Activated T-cell treated with anti-CD3 and anti-CD28 coated beads, Interleukin-2, amount 50 U/mL, for 1 hour (primary cell): Measurements from ENCODE around the gene ARMC2.
"Not testable (repeated sequence)": the region's sequence is repeated elsewhere in the genome, so short reads cannot be mapped to it uniquely, and the experiment has no call there.

ENCODE experiments used
- DNase-seq: peaks from one replicate; pipeline ENCODE4 v3.0.0-alpha.2; 2020

The ARMC2 gene

DNA sequence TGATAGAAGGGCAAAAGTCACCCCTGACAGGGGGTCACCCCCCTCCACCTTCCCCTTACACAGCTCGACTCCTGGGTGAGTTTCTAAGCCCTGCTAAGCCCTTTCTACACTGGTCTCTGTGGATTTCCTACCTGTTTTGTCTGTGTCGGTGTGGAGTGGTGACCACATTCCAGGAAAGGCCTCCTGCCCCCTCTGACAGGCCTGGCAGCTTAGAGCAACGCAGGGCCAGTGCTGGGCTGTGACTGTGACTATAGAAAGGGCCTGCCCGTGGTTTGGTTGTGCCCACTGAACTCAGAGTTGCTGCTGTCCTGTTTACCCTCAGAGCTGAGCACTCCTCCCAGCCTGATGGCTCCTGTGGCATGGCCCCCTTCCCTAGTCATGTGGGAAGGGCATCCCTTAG is 109.0 kb downstream of the ARMC2 start:
- DNase-seq: no peak

DNA sequence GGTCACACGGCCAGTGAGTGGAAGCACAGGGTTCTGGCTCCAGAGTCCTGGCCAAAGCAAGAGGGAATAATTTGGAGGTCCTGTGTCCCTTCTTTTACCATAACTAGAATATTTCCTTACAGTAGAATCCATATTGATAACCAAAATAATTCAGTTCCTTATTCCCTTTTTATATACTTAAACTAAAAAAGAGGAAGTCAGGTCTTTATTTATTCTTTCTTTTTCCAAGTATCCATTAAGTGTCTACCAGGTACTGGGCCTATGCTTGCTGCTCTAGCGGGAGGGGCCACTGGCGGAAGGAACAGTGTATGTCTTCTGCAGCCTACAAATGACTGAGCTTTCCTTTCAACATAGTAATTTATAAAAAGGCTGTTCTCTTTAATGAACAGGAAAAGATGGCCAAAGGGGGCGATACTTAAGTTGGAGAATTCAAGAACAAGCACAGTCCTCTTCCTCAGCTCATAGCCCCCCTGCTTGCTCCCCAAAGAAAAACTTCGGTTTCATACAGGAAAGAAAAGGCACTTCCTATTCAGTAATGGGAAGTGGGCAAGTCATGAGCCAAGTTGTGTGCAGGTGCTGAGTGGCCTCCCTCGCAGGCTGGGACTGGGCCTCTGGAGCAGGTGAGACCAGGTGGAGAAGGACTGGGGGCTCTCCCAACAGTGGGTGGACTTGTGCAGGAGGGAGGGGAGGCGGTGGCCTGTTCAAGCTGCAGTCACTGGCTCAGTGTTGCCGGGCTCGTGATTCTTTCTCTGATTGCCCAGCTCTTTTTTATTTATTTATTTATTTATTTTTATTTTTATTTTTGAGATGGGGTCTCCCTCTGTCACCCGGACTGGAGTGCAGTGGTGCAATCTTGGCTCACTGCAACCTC is 110.9 kb downstream of the ARMC2 start:
- DNase-seq: no peak

DNA sequence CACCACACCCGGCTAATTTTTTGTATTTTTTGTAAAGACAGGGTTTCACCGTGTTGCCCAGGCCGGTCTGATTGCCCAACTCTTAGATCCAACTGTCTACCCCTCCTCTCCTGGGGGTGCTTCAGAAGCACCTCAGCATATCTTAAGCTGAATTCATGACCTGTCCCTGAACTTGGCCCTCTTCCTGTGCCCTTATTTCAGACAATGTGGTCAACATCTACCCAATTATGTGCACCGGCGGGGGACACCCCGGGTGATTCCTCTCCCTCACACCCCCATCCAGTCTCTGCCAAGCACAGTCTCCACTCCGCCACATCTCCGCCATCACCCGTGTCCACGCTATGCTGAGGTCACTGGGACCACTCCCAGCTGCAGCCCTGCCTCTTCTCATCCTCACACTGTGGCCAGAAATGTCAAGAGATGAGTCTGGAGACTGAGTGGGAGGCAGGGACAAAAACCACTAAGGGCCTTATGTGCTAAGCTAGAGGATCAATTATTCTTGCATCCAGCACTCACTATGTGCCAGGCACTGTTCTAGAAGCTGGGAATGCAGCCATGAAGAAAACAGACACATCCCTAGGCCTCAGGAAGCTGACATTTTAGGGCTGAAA is 111.9 kb downstream of the ARMC2 start:
- no peak for DNase-seq

DNA sequence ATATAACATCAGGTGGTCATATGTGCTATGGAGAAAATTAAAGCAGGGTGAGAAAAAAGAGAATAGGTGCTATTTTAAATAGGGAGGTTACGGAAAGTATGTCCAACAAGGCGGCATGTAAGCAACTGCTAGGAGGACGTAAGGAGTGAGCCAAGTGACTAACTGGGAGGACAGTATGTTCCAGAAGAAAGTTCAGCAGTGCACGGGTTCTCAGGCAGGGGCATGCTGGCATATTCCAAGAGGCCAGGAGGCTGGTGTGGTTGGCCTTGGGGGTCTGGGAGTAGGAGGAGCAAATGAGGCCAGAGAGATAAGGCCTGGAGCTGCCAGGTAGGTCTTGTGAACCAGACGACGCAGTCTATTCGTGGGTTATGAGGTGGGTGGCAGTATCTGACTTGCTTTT is 112.4 kb downstream of the ARMC2 start:
- no peak for DNase-seq

DNA sequence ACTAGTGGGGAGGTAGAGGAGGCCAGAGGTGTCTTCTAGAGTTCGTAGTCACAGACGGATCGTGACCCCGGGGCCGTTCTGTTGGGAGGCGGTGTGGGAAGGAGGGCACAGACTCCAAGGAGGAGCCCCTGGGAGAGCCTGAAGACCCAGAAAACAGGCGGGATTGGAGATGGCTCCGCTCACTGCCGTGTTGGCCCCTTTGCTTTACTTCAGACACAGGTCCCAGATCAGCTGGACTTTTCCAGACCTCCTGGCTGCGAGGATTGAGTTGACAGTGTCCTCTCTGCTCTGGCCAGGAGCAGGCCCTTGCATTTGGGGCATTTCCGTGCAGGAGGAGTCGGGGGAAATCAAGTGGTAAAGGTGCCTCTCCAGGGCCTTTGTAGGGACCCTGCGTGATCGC is 112.9 kb downstream of the ARMC2 start:
- no peak for DNase-seq

DNA sequence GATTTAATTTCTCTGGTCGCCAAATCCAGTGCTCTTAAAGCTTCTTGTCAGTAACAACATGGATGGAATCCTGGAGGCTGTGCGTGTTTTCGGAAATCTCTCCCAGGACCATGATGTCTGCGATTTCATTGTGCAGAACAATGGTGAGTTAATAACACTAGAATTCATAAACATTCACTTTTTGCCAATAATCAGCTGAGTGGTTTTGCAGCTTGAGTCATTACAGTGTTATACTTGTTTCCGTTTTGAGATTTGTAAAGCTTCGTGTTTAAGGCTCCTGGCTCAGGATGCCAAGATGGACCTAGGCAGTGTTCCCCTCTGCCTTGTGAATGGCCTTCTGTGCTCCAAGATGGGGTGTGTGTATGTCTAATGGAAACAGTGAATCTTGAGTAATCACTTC is 113.8 kb downstream of the ARMC2 start:
- no peak for DNase-seq

DNA sequence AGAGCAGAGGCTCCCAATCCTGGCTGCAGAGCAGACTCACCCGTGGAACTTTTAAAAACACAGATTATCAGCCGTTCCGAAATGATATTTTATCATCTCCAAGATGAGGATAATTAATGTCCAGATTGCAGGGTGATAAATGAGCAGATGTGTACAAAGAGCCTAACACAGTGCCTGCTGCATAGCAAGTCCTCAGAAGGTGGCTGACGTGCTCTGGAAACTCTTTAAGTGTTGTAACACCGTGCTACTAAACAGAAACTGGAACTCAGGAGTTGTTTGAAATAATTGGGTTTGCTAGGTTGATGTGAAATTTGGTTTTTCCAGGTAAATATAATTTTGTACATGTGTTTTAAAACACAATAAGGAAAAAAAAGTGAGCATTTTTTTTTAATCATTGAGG is 118.0 kb downstream of the ARMC2 start:
- no peak for DNase-seq

DNA sequence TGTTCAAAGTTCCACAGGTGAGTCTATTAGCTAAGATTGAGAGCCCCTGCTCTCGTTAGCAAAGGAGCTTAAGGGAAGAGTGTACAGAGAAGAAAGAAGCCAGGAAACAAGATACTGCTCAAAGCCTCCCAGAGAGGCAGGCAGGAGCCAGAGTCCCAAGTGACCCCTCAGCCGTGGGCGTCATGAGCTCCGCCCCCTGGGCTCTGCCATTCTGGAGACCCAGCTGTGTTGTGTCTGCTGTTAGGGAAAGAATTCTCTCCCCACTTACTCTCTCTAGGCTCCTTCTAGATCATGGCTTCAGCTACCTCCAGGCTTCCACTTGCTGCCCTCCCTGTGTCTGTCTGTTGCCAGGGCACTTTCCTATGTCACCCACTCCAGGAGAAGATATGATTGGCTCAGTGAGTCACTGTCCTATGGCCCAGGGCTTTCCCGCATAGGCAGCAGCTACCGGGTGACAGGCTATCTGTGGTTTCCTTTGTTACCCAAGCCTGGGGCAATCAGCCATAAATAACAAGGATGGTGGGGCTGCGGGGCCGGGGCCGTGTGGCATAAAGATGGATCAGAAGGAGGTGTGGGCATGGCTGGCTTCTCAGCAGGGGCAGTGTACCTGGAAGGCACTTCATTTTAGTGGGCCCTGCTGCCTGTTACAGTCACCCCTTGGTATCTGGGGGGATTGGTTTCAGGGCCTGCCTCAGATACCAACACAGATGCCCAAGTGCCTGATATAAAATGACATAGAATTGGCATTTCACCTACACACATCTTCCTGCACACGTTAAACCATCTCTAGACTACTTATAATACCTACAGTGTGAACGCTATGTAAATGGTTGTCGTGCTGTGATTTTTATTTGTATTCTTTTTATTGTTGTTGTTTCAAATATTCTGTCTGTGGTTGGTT is 118.9 kb downstream of the ARMC2 start:
- DNase-seq: no peak

DNA sequence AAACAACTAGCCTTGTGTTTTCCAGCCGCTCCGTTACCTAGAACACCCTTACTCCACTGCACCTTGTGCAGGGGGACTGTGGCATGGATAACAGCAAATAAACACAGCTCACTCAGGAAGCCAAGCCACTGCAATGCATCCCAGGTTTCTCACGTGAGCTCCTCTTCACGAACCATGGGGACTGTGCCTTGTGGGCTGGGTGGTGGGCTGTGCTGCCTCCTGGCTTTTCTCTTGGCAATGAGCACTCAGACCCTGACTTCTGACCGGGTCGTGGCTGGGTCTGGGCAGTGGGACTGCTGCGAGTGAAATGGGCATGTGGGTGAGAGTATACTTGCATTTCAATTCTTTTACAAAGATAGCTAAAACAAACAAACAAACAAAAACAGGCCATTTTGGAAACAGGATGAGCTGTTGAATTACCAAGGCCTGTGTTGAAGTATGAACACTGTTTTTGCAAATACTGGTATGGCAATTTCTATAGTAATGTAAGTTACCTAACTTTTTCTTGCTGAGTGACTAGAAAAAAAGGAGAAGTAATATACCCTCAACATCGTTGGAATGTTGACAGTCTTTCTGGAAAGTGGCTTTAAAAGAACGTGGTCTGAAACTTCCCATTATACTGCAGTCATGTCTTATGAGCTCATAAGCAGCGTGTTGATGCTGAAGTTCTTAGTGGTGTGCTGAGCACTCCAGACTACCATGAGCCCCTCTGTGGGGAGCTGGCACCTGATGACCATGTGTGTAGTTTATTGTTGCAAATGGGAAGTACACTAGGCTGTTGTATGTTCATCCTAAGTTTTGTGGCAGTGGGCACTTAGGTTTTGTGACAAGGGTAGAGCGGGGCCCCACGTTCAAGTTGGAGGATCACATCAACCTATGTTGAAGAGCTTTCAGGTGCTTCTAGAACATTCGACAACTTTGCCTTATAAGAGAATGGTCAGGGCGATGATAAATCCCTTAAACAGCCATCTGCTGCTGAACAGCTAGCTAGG is 120.4 kb downstream of the ARMC2 start:
- no peak for DNase-seq

DNA sequence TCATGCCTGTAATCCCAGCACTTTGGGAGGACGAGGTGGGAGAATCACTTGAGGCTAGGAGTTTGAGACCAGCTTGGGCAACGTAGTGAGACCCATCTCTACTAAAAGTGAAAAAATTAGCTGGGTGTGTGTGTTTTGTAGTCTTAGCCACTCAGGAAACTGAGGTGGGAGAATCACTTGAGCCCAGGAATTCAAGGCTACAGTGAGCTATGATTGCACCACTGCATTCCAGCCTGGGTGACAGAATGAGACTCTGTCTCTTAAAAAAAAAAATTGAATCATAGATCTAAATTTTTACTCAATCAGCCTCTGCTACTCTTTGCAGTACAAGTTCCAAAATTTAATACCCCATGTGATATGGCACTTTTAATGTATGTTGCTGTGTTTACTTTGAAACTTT is 121.6 kb downstream of the ARMC2 start:
- DNase-seq: no peak

DNA sequence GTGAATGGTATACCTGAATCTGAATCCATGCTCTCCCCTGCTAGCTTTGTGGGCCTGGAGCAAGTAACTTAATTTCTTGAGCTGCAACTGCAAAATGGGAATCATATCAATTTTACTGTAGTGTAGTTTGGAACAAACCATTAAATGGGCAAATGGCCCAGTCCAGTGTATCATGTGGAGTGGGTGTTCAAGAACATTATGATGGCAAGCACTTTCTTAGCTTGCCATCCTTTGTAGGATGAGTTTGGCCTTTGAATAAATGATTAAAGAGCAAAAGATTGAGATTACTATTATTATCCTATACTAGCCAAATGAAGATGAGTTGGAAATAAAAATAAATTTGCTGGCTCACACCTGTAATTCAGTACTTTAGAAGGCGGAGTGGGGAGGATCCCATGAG is 126.0 kb downstream of the ARMC2 start:
- no peak for DNase-seq

DNA sequence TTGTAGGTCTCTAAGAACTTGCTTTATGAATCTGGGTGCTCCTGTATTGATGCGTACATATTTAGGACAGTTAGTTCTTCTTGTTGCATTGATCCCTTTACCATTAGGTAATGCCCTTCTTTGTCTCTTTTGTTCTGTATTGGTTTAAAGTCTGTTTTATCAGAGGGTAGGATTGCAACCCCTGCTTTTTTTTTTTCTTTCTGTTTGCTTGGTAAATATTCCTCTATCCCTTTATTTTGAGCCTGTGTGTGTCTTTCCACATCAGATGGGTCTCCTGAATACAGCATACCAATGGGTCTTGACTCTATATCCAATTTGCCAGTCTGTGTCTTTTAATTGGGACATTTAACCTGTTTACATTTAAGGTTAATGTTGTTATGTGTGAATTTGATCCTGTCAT is 130.4 kb downstream of the ARMC2 start:
- DNase-seq: not testable (repeated sequence)

DNA sequence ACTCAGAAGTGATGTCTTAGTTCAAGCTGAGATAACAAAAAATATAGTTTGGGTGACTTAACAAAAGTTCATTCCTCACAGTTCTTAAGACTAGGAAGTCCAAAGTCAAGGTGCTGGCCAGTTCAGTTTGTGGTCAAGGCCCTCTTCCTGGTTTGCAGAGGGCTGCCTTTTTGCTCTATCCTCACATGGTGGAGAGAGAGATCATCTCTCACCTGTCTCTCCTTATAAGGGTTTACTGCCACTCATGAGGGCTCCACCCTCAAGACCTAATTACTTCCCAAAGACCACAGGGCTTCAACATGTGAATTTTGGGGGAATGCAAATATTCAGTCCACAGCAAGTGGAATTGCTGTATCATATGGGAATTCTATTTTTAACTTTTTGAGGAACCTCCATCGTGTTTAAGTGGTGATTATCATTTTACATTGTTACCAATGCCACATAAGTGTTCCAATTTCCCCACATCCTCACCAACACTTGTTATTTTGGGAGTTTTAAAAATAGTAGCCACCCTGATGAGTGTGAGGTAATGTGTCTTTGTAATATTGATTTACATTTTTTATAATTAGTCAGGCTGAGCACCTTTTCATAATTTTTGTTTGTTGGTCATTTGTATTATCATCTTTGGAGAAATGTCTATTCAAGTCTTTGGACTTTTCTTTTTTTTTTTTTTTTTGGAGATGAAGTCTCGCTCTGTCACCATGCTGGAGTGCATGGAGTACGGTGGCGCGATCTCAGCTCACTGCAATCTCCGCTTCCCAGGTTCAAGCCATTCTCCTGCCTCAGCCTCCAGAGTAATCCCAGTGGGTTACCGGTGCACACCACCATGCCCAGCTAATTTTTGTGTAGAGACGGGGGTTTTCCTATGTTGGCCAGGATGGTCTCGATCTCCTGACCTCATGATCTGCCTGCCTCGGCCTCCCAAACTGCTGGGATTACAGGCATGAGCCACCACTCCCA is 134.2 kb downstream of the ARMC2 start:
- no peak for DNase-seq

DNA sequence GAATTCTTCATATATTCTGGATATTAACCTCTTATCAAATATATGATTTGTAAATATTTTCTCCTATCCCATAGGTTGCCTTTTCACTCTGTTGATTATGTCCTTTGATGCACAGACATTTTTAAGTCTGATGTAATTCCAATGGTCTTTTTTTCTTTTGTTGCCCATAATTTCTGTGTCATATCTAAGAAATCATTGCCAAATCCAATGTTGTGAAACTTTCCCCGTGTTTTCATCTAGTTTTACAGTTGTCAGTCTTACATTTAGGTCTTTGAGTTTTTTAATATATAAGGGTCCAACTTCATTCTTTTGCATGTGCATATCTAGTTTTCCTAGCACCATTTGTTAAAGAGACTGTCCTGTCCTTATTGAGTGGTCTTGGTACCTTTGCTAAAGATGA is 134.9 kb downstream of the ARMC2 start:
- no peak for DNase-seq

DNA sequence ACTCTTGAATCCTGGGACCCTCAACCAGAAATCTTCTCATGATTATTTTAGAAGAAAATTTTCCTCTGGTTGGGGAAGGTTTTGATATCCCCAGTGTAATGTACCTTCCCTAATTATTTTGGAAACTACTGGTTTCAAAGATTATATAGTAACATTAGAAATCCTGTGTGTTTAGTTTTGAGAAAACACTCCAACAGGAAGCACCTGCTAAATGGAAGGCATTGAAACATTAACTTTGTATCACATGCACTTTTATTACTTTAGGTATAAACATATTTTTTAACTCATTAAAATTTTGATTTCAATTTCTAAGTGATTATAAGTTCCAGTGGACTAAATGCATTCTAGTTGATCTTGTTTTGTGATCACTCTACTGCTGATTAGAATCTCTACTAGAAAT is 137.1 kb downstream of the ARMC2 start:
- DNase-seq: no peak

DNA sequence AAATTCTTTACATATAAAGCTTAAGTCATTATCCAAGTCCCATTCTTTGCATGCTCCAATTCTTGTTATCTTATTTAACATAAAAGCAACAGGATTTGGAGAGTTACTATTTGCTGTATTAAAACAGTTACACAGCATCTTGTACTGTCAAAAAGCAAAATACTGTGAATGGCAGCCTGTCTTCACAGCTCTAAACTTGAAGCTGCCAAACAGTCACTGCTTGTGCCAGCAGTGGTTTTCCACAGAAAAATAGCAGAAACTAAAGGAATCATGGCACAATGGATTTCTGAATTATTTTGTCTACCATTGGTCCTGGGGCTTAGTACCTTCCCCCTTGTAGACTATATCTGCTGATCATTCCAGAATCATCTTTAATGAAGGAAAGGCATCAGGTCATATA is 138.9 kb downstream of the ARMC2 start:
- no peak for DNase-seq

DNA sequence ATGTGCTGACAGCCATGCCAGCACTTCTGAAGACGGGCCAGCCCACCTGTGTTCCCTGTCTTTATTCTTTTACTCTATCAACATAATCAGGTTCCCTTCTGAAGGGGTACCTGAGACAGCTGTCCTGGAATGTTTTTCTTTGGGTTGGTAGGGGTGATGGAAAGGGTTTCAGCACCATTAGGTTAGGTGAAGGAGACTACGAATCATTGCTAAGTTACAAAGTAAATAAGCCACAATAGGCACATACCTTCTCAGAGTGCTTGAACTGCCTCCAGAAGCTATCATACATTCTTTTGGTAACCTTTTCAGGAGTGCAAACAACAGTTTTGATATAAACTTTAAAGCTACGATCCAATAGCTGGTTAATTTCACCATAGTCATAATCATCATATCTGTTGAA is 140.1 kb downstream of the ARMC2 start:
- DNase-seq: no peak

DNA sequence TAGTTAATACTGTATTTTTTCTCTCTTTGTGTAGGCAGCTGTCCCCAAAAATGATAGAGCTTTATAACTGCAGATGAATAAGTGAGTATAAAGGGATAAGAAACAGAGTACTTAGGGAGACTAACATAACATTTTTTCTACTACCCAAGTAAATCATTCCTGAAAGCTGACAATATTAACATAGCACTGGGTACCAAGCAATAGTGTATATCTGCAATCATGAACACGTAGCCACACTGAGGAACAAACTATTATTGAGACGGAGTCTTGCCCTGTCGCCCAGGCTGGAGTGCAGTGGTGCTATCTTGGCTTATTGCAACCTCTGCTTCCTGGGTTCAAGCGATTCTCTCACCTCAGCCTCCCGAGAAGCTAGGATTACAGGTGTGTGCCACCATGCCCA is 140.5 kb downstream of the ARMC2 start:
- DNase-seq: no peak

DNA sequence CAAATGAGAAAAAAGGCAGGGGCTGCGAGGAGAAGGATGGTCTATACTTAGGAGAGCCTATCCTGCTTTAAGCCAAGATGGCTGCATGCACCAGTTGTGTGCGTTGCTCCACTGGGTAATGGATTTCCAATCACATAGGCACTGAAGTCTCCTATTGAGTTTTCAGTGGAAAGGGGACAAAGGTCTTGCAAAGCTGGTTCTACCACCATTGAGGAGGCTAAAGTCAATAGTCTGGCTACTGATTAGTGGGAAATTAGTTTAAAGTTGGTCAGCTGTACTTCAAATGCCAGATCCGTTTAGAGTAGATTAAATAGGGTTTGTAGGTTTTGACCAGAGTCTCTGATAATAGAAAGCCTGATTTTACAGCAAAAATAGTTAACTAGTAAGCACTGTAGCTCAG is 141.5 kb downstream of the ARMC2 start:
- no peak for DNase-seq

DNA sequence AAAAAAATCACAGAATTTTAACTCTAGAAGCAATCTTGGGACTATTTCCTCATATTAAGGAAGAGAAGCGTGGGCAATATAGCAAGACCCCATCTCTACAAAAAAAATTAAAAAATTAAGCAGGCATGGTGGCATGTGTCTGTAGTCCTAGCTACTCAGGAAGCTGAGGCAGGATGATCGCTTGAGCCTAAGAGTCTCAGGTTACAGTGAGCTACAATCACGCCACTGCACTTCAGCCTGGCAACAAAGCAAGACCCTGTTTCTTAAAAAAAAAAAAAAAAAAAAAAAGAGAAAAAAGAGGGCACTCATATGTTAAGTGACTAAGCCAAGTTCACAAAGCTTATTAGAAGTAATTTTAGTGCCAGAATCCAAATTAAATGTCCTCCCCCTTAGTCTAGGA is 145.7 kb downstream of the ARMC2 start:
- no peak for DNase-seq

DNA sequence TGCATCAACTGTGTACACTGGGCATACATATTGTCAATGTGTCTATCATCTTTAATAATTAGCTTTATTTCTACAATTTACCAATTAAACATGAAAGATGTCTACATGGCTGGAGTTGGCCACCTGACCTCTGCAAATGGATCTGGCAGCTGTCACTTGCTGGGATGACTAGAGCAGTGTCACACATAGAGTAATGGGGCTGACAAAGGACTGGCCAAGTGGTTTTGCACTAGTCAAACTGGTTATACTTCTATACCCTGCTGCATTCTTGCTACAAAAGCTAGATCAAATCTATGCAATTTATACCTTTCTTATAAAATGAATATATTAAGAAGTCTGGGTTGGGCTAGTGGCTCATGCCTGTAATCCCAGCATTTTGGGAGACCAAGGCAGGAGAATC is 147.1 kb downstream of the ARMC2 start:
- no peak for DNase-seq
